ENCODE results near the gene CHAF1A.

Gene CHAF1A

DNA sequence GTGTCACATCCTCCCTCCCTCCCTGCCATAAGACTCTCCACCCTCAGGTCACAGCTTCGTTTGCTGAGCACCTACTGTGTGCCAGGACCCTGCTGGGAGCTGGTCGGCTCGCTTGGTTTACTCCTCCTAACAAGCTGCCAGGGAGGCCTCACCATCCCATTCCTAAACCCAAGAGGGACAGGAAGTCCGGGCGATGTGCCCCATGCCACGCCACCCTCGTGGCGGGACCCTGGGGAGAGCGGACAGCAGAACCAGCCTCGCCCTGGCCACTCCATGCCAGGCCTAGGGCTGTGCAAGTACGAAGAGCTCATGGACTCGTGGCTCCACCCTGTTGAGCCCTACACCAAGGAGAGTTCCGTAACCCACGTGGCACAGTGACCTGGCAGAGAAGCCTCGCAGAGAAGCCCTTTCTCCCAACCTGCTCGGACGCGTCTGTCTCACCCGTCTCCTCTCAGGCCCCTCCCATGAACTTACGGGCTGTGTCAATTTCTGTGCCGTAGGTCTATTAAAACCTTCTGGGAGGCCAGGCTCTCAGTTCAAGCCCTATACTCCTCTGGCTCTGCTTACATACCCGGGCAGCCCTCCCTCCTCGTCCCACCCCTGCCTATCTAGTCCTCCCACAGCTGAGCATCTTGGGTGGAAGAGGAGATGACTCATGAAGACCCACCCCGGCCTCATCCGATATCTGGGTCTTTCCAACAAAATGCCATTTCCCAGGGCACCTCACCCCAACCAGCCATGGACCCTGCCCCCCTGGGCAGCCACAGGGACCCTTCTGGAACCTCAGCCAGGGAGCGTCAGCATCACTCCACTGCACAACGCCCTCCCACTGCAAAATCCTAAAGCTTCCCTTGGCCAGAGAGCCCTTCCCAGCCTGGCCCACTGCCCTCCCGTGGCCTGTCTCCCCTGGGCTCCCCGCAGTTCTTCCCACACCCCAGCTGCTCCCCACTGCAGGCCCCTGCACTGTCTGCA lies 52.6 kb downstream of the CHAF1A start:
- no peak for DNase-seq (ENCODE audit: low read depth, low spot score)

DNA sequence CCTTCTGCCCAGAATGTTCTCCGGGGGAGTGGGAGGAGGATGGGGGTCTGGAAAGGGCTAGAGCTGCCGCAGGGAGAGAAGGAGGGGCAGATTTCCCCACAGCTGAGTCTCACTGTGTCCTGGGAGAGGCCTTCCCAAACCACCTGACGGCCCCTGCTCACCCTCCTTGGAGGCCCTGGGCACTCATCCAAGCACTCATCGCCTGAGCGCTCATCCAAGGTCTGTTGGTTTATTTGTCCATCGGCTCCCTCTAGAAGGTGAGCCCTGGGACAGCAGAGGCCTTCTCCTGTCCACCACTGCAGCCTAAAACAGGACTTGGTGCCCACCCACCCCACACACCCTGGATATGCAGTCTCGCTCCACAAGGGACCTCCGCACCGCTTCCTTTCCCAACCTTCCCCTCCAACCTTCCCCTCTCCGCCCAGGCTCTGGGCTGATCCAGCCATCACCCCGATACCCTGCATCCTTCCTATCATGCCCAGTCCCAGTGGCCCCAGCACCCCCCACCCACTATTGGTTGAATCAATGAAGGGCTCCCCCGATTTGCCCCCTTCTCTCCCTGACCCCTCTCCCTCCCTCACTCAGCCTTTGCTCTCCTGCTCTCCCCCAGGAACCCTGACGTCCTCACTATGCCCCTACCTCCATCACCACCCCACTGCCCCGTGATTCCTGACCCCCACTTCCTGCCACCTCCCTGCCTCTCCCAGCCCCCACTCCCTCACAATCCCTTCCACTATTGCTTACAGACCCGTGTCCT lies 53.5 kb downstream of the CHAF1A start:
- DNase-seq (ENCODE audit: low read depth, low spot score): no peak

DNA sequence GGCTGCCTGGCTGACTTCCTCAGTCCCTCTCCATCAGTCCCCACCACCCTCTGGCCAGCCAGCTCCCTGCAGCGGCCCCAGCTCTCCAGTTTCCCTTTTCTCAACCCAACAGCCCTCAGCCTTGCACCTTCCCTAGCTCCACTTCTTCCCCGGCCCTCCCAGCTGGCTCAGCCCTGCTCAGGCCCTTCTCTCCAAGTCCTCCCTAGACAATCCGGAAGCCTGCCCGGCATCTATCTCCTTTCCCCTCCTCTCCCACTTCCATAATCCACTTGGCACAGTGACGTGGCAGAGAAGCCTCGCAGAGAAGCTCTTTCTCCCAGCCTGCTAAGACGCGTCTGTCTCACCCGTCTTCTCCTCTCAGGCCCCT lies 54.0 kb downstream of the CHAF1A start:
- no peak for DNase-seq (ENCODE audit: low read depth, low spot score)

DNA sequence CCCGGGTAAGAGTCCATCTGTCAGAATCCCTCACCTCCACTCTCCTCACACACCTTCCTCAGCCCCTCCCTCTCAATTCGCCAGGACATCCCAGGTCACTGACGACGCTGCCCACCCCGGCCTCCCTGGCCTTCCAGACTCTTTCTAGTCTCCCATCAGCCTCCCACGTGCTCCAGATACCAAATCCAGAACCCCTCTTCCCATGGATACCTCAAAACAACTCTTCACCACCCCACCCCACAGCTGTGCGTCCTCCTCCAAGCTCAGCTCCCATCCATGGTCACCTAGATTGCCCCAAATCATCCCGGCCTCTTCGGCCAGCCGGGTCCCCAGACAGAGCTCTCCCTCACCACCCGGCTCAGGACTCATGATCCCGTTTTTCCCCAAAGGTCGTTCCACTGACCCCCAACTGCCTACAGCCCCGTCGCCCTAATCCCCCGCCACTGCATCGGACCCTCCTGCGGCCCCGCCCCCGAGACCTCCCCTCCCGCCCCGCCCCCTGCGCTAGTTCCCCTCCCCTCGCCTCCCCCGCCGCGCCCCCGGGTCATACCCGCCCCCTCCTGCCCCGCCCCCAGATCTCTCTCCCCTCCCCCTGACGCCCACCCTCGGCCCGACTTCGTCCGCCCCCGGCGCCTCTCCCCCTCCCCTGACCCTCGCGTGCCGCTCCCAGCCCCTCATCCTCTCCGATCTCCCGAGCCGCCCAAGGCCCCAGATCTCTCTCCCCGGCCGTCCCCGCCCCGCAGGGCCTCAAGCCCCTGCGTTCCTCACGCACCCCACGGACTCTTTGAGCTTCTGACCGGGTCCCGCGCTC lies 54.6 kb downstream of the CHAF1A start:
- DNase-seq (ENCODE audit: low read depth, low spot score): no peak

DNA sequence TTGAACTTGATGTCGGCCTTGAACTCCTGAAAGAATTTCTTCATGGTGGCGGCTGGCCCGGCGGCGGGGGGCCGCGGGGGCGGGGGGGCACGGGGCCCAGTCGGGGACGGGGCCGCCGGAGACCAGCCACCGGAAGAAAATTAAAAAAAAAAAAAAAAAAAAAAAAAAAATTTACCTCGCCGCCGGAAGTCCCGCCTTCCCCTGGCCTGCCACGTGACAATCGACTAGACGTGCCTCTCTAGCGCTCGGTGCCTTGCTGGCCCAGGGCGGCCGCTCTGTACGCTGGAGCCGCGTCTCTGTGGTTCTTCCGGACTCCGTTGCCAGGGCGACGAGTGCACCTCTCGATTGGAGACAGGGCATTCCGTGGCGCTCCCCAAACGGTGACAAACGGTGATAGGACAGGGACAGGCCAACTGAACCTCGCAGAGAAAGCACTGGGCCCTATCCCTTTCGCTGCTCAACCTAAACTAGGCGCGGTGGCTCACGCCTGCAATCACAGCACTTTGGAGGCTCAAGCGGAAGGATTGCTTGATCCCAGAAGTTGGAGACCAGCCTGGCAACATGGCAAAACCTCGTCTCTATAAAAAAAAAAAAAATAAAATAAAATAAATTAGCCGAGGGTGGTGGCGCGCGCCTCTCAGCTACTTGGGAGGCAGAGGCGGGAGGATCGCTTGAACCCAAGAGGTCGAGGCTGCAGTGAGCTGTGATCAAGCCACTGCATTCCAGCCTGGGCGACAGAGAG lies 55.4 kb downstream of the CHAF1A start, which contains the start of gene UBXN6:
Gene UBXN6, minus strand, starts transcription at position 141 of the 742 bp plus-strand sequence. Its CDS starts 97 bp downstream, at position 44.
- DNase-seq (ENCODE audit: low read depth, low spot score): peak; percentile 95

DNA sequence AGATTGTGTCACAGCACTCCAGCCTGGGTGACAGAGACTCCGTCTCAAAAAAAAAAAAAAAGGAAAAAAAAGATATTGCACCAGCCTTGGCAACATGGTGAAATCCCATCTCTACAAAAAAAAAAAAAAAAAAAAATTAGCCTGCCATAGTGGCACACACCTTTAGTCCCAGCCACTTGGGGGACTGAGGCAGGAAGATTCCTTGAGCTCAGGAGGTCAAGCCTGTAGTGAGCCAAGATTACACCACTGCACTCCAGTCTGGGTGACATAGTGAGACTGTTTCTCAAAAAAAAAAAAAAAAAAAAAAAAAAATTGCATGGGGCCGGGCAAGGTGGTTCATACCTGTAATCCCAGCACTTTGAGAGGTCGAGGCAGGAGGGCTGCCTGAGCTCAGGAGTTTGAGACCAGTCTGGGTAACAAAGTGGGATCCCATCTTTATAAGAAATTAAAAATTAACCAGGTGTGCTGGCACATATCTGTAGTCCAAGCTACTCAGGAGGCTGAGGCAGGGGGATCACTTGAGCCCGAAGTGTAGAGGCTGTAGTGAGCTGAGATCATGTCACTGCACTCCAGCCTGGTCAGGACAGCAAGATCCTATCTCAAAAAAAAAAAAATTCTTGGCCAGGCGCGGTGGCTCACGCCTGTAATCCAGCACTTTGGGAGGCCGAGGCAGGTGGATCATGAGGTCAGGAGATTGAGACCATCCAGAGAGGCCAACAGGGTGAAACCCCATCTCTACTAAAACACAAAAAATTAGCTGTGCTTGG lies 62.6 kb downstream of the CHAF1A start:
- no peak for DNase-seq (ENCODE audit: low read depth, low spot score)

DNA sequence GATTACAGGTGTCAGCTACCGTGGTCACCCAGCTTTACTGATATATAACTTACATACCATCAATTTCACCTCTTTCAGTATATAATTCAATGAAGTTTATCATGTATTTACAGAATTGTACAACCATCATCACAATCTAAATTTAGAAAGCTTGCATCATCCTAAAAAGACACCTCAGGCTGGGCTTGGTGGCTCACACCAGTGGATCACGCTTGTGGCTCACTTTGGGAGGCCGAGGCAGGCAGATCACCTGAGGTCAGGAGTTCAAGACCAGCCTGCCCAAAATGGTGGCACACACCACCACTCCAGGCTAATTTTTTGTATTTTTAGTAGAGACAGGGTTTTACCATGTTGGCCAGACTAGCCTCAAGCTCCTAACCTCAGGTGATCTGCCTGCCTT lies 65.4 kb downstream of the CHAF1A start:
- no peak for DNase-seq (ENCODE audit: low read depth, low spot score)

DNA sequence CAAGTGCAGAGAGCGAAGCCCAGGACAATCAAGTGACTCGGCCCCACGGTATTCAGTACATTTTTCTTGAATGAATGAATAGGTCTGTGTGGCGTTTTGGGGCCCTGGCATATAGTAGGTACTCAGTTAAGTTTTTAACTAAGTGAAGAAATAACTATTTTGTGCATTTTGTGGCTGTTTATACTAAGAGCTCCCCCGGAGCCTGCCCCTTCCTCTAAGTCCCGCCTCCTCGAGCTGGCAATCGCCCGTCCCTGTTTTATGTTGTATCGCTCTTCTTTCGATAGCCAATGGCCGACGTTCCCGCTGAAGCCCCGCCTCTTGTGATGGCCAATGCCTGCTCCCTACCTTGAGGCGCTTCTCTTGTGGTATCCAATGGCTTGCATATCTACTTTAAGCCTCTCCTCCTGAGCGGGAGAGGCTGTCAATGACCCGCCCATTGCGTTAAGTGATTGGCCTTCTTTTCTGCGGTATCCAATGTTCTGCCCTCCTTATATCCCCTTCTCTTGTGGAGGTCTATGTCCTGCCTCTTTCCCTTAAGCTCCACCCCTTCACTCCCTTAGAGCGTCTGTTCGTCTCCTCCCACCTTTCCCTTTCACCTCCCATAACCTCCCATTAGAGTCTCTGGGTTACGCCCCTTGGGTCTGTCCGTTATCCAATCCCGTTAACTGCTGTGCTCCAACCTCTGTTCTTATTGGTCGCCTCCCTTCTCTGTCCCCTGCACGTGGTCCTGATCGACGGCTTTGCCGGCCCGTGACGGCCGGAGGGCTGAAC lies 69.1 kb downstream of the CHAF1A start:
- DNase-seq (ENCODE audit: low read depth, low spot score): peak; percentile 96

DNA sequence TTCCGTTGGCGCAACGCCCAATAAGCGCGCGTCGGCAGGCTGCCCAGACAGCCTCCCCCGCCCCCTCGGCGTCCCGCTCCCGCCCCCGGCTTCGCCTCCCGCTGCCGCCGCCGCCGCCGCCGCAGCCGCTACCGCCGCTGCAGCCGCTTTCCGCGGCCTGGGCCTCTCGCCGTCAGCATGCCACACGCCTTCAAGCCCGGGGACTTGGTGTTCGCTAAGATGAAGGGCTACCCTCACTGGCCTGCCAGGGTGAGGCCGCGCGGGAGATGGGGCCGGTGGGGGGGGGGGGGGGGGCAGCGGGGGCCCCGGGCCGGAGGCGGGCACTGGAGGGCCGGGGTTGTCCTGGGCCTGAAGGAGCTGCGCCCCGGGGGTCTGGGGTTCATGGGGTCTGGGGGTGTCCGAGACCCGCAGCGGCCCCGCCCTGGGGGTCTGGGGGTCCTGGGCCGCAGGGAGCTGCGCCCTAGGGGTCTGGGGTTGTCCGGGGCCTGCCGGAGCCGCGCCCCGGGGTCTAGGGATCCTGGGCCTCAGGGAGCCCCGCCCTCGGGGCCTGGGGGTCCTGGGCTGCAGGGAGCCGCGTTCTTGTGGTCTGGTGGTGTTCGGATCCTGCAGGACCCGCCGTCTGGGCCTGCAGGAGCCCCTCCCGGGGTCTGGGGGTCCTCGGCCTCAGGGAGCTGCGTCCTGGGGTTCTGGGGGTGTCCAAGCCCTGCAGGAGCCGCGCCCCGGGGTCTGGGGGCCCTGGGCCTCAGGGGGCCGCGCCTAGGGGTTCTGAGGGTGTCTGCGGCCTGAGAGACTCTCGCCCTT lies 69.9 kb downstream of the CHAF1A start, which contains the start of gene HDGFL2:
Gene HDGFL2, plus strand, starts transcription at position 124 of the 801 bp plus-strand sequence. Its CDS starts 54 bp downstream, at position 178.
- no peak for DNase-seq (ENCODE audit: low read depth, low spot score)

DNA sequence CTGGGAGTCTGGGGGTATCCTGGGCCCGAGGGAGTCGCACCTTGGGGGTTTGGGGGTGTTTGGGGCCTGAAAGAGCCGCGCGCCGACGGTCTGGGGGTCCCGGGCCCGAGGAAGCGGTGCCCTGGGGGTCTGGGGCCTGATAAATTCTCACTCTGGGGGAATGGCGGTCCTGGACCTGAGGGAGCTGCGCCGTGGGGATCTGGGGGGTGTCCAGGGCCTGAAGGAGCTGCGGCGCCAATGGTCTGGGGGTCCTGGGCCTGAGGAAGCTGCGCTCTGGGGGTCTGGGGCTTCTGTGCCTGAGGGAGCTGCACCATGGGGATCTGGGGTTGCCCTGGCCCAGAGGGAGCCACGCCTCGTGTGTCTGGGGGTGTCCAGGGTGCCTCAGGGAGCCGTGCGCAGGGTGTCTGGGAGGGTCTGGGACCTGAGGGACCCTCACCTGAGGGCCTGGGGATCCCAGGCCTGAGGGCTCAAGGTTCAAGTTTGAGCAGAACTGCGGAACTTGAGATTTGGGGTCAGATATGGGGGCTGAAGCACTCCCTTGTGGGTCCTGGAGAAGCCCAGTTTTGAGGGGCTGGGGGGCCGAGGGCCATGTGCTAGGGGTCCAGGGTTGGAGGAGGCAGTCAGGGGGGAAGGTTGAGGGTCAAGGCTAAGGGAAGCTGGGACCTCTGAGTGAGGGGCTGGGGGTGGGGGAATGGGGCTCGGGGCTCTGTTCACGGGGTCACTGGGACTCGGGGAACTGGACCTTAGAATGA lies 70.7 kb downstream of the CHAF1A start:
- DNase-seq (ENCODE audit: low read depth, low spot score): no peak

DNA sequence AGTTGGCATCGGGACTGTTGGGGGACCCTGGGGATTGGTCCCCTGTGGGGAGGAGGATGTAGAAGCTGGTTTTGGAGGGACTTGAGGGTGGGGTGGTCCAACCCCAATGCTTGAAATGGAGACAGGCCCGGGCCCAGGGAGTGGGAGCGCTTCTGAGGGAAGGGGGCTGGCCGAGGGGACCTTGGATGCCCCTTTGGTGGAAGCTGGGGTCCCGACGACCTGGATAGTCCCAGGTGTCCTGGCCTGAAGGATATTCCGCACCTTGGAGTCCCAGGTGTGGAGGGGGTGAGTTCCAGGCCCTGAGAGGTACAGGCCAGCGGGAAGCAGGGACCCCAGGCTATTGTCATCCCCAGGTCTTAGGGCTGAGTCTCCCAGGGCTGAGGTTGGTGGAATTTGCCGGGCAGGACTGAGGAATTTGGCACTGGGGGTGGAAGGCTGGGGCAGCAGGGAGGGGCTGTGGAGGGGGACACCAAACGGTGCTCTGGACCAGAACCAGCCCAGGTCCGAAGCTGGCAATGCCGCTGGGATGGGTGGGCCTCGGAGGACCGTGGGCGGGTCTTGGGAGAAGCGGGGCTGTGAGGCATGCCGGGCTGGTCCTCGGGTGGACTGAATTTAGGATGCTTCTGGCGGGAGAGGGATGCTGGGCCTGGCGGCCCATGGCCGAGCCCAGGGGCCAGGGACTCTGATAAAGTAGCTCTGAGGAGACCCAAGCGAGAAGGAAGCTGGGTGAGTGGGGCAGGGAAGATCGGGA lies 71.5 kb downstream of the CHAF1A start:
- DNase-seq (ENCODE audit: low read depth, low spot score): no peak

DNA sequence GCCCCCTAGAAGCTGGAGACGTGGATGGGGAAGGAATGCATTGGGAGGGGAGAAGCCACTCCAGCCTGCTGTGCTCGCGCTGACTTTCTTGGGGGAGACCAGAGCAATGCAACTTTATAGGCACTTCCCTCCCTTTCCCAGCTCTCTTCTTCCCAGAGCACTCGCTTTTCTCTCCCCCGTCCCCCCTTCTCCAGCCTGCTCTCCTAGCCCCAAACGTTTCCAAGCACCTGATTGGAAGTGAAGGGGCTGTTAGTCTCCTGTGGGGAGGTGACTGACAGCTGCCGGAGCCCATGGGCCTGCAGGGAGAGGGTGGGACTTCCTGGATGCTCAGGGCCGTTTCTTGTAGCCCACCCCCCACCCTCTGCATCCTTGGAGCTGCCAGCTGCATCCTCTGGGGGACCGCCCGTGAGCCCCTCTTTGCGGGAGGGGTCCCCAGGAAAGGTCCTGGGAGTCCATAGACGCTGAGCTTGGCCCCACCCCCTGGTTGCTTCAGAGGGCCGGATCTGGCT lies 72.1 kb downstream of the CHAF1A start:
- no peak for DNase-seq (ENCODE audit: low read depth, low spot score)

DNA sequence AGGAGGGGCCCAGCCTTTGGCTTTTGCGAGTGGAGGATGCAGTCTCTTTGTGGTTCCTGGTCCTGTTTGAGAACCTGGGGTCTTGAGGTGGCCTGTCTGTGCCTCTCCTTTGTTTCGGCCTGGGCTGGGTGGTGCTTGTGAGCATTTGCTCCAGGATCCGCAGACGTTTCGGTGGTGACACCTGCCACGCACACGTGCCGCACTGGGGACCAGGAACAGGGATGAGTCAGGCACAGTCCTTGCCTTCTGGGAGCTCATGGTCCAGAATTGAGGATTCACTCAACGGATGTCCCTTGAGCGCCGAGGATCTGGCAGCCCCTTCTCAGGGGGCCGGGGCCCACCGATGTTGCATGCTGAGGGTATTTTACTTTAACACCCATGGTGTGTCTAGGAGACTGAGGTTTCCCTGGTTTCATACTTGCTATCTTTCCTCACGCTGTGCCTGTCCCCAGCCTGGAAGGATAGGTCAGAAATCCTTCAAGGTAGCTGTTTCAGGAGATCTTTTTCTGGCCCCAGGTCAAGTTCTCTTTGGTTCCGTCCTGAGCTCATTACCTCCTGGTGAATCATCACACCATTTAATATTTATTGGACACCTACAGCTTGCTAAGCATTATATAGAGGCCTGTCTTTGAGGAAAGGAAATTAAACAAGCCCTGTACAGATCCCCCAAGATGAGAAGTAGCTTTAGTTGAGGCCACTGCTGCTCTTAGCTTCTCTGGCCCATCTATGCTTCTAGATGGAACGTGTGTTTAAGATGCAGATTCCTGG lies 74.8 kb downstream of the CHAF1A start:
- DNase-seq (ENCODE audit: low read depth, low spot score): no peak

DNA sequence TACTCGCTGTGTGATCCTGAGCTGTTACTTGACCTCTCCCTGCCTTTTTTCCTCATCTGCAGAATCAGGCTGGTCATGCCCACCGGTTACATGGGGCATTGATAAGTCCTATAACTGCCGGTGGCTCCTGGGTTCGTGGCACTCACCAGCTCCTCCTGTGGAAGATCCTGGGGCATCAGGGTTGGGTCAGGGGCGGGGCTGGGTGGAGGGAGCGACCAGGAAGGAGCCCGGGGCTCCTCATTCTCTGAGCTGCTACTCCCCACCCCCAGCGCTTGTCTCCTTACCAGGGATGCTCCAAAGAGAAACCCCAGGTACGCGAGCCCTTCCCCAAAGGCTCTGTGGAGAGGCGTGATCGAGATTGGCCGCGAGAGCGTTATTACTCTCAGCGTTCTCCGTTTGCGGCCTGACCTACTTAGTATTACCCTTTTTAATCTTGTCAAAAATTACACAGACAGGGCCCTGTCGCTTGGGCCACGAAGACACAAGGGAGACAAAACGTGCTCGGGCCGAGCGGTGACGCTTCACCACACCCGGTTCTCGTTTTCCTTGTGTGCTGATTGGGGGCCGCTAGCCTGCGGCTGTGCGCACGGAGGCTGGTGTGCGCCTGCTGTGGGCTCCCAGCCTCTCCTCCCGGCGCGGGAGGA lies 80.4 kb downstream of the CHAF1A start:
- DNase-seq (ENCODE audit: low read depth, low spot score): no peak

DNA sequence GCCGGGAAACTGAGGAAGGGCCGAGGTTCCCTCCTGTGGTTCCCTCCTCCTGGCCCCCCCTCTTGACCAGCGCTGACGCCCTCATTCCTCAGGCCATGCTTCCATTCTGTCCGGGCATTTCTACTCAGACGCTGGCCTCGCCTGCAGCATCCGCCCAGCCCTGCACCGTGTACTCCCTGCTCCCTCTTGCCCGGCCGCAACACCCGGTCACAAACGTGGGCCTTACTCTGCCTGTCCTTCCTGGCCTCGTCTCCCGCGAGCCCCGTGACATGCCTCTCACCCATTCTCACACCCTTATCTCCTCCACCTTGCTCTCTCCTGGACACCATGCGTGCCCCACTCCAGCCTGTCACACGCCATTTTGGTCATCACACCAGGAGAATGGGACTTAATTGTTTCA lies 80.9 kb downstream of the CHAF1A start:
- no peak for DNase-seq (ENCODE audit: low read depth, low spot score)

DNA sequence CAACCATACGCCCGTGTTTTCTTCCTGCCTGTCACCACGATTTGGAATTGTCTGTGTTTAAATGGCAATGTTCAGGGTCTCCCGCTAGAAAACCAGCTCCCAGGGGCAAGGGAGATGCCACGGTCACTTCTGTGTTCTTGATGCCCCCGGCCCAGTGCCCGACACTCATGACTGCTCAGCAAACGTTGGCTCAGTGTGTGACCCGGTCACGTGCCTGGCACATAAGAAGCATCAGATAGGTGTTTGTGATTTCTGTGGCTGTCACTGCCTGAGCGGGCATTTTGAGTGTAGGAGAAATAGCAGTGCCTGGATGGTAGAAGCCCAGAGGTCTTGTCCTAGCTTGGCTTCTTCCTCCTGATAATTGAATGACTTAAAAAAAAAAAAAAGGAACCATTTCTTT lies 85.1 kb downstream of the CHAF1A start:
- no peak for DNase-seq (ENCODE audit: low read depth, low spot score)
